Stimulated activated CD8-positive, alpha-beta memory T cell treated with anti-CD3 and anti-CD28 coated beads, Interleukin-4, amount 100 ng/mL, for 48 hours (primary cell): ENCODE measurements around the gene ELP6.
"Not testable (repeated sequence)": the region's sequence is repeated elsewhere in the genome, so short reads cannot be mapped to it uniquely, and the experiment has no call there.

Experiments used
- DNase-seq: peaks from one replicate; pipeline ENCODE4 v3.0.0-alpha.2; 2020

Gene ELP6

DNA sequence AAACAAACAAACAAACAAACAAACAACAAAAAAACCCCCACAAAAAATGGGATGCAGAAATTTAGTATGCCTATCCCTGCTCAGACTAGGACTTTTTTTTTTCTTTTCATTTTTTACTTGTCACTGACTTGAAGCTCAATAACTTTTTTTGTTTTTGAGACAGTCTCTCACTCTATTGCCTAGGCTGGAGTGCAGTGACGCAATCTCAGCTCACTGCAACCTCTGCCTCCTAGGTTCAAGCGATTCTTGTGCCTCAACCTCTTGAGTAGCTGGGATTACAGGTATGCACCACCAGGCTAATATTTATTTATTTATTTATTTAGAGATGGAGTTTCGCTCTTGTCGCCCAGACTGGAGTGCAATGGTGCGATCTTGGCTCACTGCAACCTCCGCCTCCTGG is 8.2 kb downstream of the ELP6 start:
- not testable (repeated sequence) for DNase-seq

GRCh38 chr3:47504113-47504512 is 9.4 kb downstream of the ELP6 start:
- DNase-seq: no peak

DNA sequence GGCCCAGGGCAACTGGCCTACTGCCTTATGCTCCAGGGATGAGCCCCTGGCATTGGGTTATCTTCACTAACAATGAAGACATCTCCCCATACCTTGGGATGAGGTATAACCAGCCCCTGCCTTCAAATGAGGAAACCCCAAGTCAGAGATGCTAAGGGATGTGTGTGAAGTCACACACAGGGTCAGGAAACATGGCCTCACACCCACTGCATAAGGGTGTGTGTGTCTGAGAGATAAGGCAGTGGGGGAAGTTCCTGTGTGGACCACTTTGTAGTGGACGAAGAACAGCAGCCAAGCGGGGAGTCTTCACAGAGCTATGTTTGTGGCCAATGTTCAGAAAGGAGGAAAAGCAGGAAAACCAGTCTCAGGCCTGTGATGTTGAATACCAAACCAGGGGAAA is 10.5 kb downstream of the ELP6 start:
- DNase-seq: no peak

DNA sequence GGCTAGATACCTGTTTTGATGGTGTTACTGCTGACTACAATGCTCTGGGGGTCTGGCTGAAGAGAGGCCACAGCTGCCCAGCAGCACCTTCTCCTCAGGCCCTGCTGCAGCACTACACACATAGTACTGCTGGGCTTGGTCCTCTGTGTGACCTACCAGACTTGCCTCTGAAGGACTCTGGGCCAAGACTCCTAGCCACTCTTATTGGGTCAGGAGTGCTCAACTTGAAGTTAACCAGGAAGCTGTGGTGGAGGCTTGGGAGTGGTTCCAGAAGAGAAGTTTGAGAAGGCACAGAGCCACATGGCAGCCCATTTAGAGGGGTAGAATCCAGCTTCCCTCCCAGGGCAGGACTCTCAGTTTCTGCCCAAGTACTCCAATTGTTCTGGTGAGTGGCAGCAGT is 16.6 kb downstream of the ELP6 start:
- DNase-seq: no peak

- no peak for DNase-seq
These were observed 17.6 kb downstream of the ELP6 start for GRCh38 chr3:47495886-47496285.

DNA sequence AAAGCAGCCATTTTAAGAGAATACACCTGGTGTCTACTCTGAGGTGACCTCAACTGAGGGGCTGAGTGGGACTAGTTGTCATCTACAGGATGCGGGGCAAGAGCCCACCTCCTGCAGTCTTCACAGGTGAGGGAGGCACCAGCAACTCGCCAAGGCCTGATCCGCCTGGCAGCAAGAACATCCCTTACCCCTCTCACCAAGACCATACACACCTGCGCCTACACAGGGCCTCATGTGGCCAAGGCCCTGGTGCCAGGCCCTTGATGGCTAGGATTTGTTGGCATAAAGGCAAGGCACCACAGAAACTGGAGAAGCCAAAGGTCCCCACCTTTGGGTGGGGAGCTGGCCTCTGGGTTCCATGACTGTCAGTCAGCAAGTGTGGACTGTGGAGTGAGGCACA is 18.4 kb downstream of the ELP6 start:
- DNase-seq: no peak

GRCh38 chr3:47491777-47492176 is 21.7 kb downstream of the ELP6 start:
- no peak for DNase-seq

DNA sequence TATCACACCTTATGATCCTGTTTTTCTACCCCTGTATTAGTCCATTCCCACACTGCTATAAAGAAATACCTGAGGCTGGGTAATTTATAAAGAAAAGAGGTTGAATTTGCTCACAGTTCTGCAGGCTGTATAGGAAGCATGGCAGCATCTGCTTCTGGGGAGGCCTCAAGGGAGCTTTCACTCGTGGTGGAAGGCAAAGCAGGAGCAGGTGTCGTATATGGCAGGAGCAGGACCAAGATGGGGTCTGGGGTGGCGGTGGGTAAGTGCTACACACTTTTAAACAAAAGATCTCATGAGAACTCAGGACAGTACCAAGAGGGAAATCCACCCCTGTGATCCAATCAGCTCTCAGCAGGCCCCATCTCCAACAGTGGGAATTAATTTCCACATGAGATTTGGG is 22.3 kb downstream of the ELP6 start:
- DNase-seq: no peak

DNA sequence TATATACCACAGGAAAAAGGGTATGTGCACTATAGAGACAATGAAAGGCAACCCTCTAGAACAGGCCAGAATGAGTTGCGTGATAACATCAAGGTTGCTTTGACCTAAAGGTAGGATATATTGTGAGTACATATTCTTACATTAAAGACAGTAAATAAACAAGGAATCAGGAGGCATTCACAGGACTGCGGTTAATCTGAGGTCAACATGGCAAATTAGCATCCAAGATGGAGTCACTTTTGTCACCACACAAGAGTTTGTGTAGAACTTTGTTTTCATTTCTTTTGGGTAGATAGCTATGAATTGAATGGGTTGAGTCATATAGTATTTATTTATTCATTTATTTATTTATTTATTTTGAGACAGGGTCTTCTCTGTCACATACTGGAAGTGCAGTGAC is 26.2 kb downstream of the ELP6 start:
- no peak for DNase-seq

DNA sequence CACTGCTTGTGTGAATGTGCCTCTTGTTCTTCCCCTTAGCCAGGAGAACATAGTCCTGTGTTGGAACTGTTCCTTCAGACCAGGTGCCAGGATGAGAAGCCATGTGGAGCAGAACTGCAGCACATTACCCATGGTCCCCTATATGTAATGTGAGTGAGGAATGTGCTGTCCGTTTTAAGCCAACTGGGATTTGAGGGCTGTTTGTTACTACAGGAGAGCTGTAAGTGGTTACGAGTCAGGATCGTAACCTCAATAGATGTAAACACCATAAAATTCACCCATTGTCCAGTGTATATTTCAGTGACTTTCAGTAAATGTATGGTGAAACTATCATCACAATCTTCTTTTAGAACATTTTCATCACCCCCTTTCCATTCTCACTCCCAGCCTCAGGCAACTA is 27.7 kb downstream of the ELP6 start:
- DNase-seq: no peak

DNA sequence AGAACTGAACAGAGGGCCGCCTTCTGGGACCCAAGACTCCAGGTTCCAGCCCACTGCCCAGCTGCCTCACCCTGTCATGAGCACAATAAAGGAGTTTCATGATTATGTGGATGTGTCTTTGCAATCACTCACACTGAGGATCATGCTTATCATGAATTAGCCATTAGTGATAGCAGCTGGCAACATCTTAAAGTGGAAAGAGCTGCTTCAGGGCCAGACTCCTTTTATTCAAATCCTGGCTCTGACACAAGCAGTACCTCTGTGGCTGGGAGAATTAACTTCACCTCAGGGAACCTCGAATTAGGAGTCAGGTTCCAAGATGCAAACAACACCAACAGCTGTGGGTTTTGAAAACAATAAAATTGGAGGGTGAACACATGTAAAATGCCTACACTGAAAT is 31.1 kb downstream of the ELP6 start:
- DNase-seq: no peak

DNA sequence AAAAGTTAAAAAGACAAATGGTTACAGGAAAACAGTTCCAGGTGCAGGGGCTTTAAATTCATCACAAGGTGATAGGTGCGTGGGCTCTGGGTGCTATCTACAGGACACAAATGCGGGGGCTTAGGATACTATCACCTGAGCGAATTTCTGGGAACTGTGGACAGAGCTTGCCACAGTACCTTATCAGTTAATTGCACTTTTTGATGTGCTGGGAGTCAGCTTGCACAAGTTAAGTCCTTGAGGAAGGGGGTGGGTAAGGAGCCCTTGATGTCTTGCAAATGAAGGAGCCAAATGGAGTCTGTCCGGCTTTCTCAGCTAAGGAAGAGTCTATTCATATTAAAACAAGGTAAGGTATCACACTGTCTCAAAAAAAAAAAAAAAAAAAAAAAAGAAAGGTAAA is 31.7 kb downstream of the ELP6 start:
- not testable (repeated sequence) for DNase-seq

- not testable (repeated sequence) for DNase-seq
These were observed 33.2 kb downstream of the ELP6 start for GRCh38 chr3:47480267-47480666.

DNA sequence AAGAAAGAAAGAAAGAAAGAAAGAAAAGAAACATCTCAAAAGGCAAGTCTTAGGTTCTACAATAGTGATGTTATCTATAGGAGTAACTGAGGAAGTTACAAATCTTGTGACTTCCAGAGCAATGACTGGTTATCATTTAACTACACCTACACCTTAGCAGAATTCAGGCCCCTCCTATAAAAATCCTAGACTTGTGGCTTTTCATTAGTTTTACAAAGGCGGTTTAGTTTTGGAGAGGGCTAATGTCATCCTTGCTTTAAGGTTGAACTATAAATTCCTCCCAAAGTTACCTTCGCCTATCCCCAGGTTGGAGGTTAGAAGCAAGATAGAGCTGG is 33.7 kb downstream of the ELP6 start:
- DNase-seq: no peak

GRCh38 chr3:47478022-47478421 is 35.5 kb downstream of the ELP6 start:
- DNase-seq: no peak

DNA sequence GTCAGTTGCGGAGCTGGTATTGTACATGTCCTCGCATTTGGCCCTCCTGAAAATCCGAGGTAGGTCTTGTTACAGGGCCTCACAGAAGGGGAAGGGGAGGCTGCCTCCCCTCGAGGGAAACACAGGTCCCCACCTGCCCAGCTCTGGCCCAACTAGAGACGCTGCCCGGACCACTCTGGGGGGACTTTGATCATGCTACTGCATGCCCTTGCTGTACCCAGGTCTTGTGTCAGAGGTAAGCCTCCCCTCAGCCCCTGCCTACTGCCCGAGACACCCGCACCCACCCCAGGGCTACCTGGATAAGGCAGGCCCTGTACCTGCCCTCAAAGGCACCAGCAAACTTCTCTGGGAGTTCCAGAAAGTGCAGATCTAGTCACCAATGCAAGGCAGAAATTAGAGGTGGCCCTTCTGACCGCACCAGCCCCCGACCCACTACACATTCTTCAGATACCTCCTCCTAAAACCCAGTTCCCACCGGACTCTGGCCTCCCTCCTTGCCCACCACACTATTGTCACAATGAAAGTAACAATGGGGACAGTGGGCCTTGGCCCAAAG is 36.8 kb downstream of the ELP6 start:
- no peak for DNase-seq

DNA sequence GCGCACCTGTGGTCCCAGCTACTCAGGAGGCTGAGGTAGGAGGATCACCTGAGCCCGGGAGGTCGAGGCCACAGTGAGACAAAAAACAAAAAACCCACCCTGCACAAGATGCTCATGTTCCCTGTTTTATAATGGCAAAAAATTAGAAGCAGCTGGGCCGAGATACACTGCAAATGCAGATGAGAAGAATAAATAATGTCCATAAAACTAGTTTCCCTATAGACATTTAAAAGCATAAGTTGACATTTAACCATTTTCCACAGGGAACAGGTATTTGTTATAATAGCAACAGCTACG is 37.2 kb downstream of the ELP6 start:
- no peak for DNase-seq

- peak; percentile 98 for DNase-seq
These were observed 37.8 kb downstream of the ELP6 start, which contains the start of gene SCAP for GRCh38 chr3:47475570-47476329. TSS of gene SCAP (minus strand) at chr3:47475941. CDS start at chr3:47442993, 32,948 bp downstream.

DNA sequence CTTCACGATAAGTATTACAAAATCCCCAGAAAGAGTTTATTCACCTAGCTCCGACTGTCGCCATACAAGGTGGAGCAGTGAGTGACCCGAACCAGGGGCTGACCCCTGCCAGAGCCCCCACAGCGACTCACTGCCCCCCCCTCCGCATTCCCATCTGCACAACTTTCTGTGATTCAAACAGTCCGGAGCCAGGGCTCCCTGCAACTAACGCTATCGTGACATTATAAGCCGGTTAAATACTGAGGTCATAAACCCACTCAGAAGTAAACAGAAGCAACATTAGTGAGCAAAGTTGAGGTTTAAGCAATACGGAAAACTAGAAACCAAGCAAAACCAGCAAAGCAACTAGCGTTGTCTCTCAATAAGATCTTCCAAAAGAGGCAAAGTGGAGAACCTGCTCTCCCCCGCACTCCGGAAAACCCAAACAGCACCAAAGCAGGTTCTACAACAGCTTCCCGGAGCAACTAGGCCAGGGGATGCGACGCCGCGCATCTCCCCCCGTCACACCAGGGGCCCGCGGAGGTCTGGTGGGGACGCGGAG is 38.4 kb downstream of the ELP6 start:
- peak; percentile 59 for DNase-seq

DNA sequence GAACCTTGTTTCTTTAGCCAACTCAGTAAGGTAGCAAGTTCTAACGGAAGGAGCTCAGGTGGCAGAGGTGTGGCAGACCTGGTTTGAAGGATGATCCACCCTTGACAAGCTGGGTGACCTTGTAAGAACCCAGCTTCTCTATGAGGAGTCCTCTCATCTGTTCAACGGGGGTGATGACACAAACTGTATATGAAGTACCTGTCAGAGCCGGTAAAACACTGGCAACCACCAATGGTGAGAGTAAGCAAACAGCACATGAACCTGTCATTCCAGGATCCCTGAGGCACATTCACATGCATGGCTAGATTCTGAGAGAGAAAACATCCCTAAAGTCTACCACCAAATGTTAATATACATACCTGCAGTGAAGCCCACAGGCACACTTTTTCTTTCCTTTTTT is 40.1 kb downstream of the ELP6 start:
- no peak for DNase-seq

- DNase-seq: no peak
These were observed 43.9 kb downstream of the ELP6 start for GRCh38 chr3:47469616-47470015.

DNA sequence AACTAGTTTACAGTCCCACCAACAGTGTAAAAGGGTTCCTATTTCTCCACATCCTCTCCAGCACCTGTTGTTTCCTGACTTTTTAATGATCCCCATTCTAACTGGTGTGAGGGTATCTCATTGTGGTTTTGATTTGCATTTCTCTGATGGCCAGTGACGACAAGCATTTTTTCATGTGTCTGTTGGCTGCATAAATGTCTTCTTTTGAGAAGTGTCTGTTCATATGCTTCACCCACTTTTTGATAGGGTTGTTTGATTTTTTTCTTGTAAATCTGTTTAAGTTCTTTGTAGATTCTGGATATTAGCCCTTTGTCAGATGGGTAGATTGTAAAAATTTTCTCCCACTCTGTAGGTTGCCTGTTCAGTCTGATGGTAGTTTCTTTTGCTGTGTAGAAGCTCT is 45.2 kb downstream of the ELP6 start:
- DNase-seq: not testable (repeated sequence)

- DNase-seq: no peak
These were observed 48.9 kb downstream of the ELP6 start for GRCh38 chr3:47464588-47464987.

DNA sequence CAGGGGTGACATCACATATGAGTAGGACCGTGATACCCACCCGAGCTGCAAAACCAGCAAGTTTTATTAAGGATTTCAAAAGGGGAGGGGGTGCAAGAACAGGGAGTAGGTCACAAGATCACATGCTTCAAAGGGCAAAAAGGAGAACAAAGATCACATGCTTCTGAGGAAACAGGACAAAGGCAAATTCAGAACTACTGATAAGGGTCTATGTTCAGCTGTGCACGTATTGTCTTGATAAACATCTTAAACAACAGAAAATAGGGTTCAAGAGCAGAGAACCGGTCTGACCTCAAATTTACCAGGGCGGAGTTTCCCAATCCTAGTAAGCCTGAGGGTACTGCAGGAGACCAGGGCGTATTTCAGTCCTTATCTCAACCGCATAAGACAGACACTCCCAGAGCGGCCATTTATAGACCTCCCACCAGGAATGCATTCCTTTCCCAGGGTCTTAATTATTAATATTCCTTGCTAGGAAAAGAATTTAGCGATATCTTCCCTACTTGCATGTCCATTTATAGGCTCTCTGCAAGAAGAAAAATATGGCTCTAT is 53.9 kb downstream of the ELP6 start:
- DNase-seq: not testable (repeated sequence)

GRCh38 chr3:47456984-47457383 is 56.5 kb downstream of the ELP6 start:
- DNase-seq: no peak
